WTC11 (cell line): ENCODE results near the gene WEE1. TPM values are rescaled to one million over a fixed set of nuclear protein-coding genes. Genes with fewer than 3 reads are reported as not detected.

Experiments
- CBFB ChIP-seq: sonication (generic); formaldehyde crosslinking; IDR thresholded peaks from 2 replicates; pipeline ENCODE4 v1.8.1; 2022; ENCODE audit warnings: mild to moderate bottlenecking, low read depth, missing genetic modification reagents
- CREB1 ChIP-seq: sonication (generic); formaldehyde crosslinking; IDR thresholded peaks from 2 replicates; pipeline ENCODE4 v1.8.0; 2023; ENCODE audit warnings: mild to moderate bottlenecking, missing genetic modification reagents
- EMX1 ChIP-seq: fragments of 250-450 bp; sonication (Bioruptor Pico); IDR thresholded peaks from 2 replicates; pipeline ENCODE4 v1.8.0; 2021; ENCODE audit warnings: mild to moderate bottlenecking
- ETV6 ChIP-seq: sonication (generic); formaldehyde crosslinking; IDR thresholded peaks from 2 replicates; pipeline ENCODE4 v1.8.1; 2022; ENCODE audit warnings: mild to moderate bottlenecking, missing genetic modification reagents
- GABPB1 ChIP-seq: sonication (generic); formaldehyde crosslinking; IDR thresholded peaks from 2 replicates; pipeline ENCODE4 v1.8.1; 2023; ENCODE audit warnings: mild to moderate bottlenecking, missing genetic modification reagents
- IRF2 ChIP-seq: sonication (generic); formaldehyde crosslinking; IDR thresholded peaks from 2 replicates; pipeline ENCODE4 v1.8.0; 2022; ENCODE audit warnings: low read depth, missing genetic modification reagents, borderline replicate concordance
- JUN ChIP-seq: sonication (generic); formaldehyde crosslinking; IDR thresholded peaks from 2 replicates; pipeline ENCODE4 v1.8.0; 2023; ENCODE audit warnings: mild to moderate bottlenecking, missing genetic modification reagents
- NR3C1 ChIP-seq: sonication (generic); formaldehyde crosslinking; conservative IDR thresholded peaks from 2 replicates; pipeline ENCODE4 v1.8.1; 2023; ENCODE audit warnings: low read depth, mild to moderate bottlenecking, missing genetic modification reagents
- RORB ChIP-seq: fragments of 250-450 bp; sonication (Bioruptor Pico); IDR thresholded peaks from 2 replicates; pipeline ENCODE4 v1.9.0; 2021; ENCODE audit warnings: mild to moderate bottlenecking
- SMAD3 ChIP-seq: sonication (generic); formaldehyde crosslinking; IDR thresholded peaks from 2 replicates; pipeline ENCODE4 v1.8.0; 2022; ENCODE audit warnings: missing genetic modification reagents, mild to moderate bottlenecking, borderline replicate concordance
- SOX15 ChIP-seq: fragments of 250-450 bp; sonication (Bioruptor Pico); IDR thresholded peaks from 2 replicates; pipeline ENCODE4 v1.9.0; 2021; ENCODE audit warnings: mild to moderate bottlenecking
- TCF7 ChIP-seq: sonication (generic); formaldehyde crosslinking; IDR thresholded peaks from 2 replicates; pipeline ENCODE4 v1.8.0; 2022; ENCODE audit warnings: mild to moderate bottlenecking, low read depth, missing genetic modification reagents, moderate library complexity
- ZNF138 ChIP-seq: sonication (generic); formaldehyde crosslinking; conservative IDR thresholded peaks from 2 replicates; pipeline ENCODE4 v1.8.1; 2022; ENCODE audit warnings: mild to moderate bottlenecking, moderate library complexity, missing genetic modification reagents
- ZNF232 ChIP-seq: sonication (generic); formaldehyde crosslinking; IDR thresholded peaks from 2 replicates; pipeline ENCODE4 v1.8.0; 2022; ENCODE audit warnings: mild to moderate bottlenecking, missing genetic modification reagents
- ZNF317 ChIP-seq: sonication (generic); formaldehyde crosslinking; IDR thresholded peaks from 2 replicates; pipeline ENCODE4 v1.8.1; 2023; ENCODE audit warnings: low read depth, mild to moderate bottlenecking, moderate library complexity, missing genetic modification reagents, borderline replicate concordance
- total RNA-seq: library from RNA; stranded (reverse); gene quantifications from 3 replicates; pipeline ENCODE4 v1.2.3, GENCODE V29; 2021
- TF ChIP-seq, protein P1 (sequence below): sonication (generic); formaldehyde crosslinking; IDR thresholded peaks from 2 replicates; pipeline ENCODE4 v1.8.0; 2022; ENCODE audit warnings: mild to moderate bottlenecking, missing genetic modification reagents
- TF ChIP-seq, protein P2 (sequence below): sonication (generic); formaldehyde crosslinking; IDR thresholded peaks from 2 replicates; pipeline ENCODE4 v1.8.1; 2023; ENCODE audit warnings: mild to moderate bottlenecking, missing genetic modification reagents, moderate library complexity
- TF ChIP-seq, protein P3 (sequence below): fragments of 250-450 bp; sonication (Bioruptor Pico); conservative IDR thresholded peaks from 2 replicates; pipeline ENCODE4 v1.9.0; 2021; ENCODE audit warnings: mild to moderate bottlenecking
- TF ChIP-seq, protein P4 (sequence below): fragments of 250-450 bp; sonication (Bioruptor Pico); IDR thresholded peaks from 2 replicates; pipeline ENCODE4 v1.9.0; 2021; ENCODE audit warnings: mild to moderate bottlenecking
- TF ChIP-seq, protein P5 (sequence below): sonication (generic); formaldehyde crosslinking; IDR thresholded peaks from 2 replicates; pipeline ENCODE4 v1.8.0; 2023; ENCODE audit warnings: missing genetic modification reagents, mild to moderate bottlenecking, borderline replicate concordance
- TF ChIP-seq, protein P6 (sequence below): sonication (generic); formaldehyde crosslinking; IDR thresholded peaks from 2 replicates; pipeline ENCODE4 v1.8.1; 2022; ENCODE audit warnings: low read depth, mild to moderate bottlenecking, moderate library complexity, missing genetic modification reagents, borderline replicate concordance

The WEE1 gene
- total RNA-seq, 1 experiment from 2014 or later, result 109 TPM

- no peak for TF ChIP-seq ZNF317 (CRISPR knock-in tag)
- TF ChIP-seq, protein P1, sequence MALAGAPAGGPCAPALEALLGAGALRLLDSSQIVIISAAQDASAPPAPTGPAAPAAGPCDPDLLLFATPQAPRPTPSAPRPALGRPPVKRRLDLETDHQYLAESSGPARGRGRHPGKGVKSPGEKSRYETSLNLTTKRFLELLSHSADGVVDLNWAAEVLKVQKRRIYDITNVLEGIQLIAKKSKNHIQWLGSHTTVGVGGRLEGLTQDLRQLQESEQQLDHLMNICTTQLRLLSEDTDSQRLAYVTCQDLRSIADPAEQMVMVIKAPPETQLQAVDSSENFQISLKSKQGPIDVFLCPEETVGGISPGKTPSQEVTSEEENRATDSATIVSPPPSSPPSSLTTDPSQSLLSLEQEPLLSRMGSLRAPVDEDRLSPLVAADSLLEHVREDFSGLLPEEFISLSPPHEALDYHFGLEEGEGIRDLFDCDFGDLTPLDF (CRISPR knock-in tag), result no peak
- no peak for TF ChIP-seq SOX15 (CRISPR knock-in tag)
- TF ChIP-seq SMAD3 (CRISPR knock-in tag), result no peak
- TF ChIP-seq EMX1 (CRISPR knock-in tag), result 0 out of 2 replicates have a peak, but pooled peaks have one; percentile 24
- no peak for TF ChIP-seq RORB (CRISPR knock-in tag)
- no peak for TF ChIP-seq ZNF138 (CRISPR knock-in tag)
- TF ChIP-seq ZNF232 (CRISPR knock-in tag), result peak; percentile 73; the same call in 1 of the 2 replicates
- no peak for TF ChIP-seq NR3C1 (CRISPR knock-in tag)
- TF ChIP-seq, protein P2, sequence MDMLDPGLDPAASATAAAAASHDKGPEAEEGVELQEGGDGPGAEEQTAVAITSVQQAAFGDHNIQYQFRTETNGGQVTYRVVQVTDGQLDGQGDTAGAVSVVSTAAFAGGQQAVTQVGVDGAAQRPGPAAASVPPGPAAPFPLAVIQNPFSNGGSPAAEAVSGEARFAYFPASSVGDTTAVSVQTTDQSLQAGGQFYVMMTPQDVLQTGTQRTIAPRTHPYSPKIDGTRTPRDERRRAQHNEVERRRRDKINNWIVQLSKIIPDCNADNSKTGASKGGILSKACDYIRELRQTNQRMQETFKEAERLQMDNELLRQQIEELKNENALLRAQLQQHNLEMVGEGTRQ, result no peak
- 0 out of 2 replicates have a peak, but pooled peaks have one; percentile 45 for TF ChIP-seq GABPB1 (CRISPR knock-in tag)
- peak; percentile 54 for TF ChIP-seq ETV6 (CRISPR knock-in tag)
- no peak for TF ChIP-seq CREB1
- TF ChIP-seq IRF2, result no peak
- no peak for TF ChIP-seq JUN (CRISPR knock-in tag)
- TF ChIP-seq, protein P3, sequence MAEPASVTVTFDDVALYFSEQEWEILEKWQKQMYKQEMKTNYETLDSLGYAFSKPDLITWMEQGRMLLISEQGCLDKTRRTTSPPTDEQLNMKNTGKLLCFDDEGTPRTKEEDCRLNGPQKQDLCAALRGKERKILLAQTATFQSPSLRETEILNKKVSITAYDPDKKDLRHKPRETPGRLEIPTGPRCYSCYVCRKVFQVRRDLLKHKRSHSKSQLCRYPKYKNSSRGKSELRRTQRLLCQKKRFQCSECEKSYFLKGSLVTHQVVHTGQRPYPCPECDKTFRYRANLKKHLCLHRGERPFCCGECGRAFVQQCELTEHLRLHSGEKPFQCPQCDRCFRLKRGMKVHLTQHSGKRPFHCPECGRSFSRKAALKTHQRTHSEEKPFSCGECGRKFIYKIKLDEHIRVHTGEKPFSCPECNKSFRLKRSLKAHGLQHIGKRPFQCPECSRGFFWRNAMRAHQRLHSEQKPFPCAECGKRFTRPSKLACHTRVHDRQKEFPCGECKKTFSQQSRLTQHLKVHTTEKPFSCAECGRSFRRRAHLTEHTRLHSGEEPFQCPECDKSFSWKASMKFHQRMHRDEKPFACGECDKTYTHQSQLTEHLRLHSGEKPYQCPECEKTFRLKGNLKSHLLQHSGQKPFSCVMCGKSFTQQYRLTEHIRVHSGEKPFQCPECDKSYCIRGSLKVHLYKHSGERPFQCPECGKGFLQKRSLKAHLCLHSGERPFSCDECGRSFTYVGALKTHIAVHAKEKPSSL (CRISPR knock-in tag), result no peak
- no peak for TF ChIP-seq CBFB (CRISPR knock-in tag)
- TF ChIP-seq, protein P4, sequence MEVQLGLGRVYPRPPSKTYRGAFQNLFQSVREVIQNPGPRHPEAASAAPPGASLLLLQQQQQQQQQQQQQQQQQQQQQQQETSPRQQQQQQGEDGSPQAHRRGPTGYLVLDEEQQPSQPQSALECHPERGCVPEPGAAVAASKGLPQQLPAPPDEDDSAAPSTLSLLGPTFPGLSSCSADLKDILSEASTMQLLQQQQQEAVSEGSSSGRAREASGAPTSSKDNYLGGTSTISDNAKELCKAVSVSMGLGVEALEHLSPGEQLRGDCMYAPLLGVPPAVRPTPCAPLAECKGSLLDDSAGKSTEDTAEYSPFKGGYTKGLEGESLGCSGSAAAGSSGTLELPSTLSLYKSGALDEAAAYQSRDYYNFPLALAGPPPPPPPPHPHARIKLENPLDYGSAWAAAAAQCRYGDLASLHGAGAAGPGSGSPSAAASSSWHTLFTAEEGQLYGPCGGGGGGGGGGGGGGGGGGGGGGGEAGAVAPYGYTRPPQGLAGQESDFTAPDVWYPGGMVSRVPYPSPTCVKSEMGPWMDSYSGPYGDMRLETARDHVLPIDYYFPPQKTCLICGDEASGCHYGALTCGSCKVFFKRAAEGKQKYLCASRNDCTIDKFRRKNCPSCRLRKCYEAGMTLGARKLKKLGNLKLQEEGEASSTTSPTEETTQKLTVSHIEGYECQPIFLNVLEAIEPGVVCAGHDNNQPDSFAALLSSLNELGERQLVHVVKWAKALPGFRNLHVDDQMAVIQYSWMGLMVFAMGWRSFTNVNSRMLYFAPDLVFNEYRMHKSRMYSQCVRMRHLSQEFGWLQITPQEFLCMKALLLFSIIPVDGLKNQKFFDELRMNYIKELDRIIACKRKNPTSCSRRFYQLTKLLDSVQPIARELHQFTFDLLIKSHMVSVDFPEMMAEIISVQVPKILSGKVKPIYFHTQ, result no peak
- TF ChIP-seq TCF7 (CRISPR knock-in tag), result no peak
- TF ChIP-seq, protein P5, sequence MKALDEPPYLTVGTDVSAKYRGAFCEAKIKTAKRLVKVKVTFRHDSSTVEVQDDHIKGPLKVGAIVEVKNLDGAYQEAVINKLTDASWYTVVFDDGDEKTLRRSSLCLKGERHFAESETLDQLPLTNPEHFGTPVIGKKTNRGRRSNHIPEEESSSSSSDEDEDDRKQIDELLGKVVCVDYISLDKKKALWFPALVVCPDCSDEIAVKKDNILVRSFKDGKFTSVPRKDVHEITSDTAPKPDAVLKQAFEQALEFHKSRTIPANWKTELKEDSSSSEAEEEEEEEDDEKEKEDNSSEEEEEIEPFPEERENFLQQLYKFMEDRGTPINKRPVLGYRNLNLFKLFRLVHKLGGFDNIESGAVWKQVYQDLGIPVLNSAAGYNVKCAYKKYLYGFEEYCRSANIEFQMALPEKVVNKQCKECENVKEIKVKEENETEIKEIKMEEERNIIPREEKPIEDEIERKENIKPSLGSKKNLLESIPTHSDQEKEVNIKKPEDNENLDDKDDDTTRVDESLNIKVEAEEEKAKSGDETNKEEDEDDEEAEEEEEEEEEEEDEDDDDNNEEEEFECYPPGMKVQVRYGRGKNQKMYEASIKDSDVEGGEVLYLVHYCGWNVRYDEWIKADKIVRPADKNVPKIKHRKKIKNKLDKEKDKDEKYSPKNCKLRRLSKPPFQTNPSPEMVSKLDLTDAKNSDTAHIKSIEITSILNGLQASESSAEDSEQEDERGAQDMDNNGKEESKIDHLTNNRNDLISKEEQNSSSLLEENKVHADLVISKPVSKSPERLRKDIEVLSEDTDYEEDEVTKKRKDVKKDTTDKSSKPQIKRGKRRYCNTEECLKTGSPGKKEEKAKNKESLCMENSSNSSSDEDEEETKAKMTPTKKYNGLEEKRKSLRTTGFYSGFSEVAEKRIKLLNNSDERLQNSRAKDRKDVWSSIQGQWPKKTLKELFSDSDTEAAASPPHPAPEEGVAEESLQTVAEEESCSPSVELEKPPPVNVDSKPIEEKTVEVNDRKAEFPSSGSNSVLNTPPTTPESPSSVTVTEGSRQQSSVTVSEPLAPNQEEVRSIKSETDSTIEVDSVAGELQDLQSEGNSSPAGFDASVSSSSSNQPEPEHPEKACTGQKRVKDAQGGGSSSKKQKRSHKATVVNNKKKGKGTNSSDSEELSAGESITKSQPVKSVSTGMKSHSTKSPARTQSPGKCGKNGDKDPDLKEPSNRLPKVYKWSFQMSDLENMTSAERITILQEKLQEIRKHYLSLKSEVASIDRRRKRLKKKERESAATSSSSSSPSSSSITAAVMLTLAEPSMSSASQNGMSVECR (CRISPR knock-in tag), result peak; percentile 70; the same call in 1 of the 2 replicates
- TF ChIP-seq, protein P6, sequence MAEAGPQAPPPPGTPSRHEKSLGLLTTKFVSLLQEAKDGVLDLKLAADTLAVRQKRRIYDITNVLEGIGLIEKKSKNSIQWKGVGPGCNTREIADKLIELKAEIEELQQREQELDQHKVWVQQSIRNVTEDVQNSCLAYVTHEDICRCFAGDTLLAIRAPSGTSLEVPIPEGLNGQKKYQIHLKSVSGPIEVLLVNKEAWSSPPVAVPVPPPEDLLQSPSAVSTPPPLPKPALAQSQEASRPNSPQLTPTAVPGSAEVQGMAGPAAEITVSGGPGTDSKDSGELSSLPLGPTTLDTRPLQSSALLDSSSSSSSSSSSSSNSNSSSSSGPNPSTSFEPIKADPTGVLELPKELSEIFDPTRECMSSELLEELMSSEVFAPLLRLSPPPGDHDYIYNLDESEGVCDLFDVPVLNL (CRISPR knock-in tag), result no peak
Measured at GRCh38 chr11:9613118-9613829, 39.8 kb downstream of the WEE1 start (continued).
